ENCODE data around the gene CELF1.

The CELF1 gene

DNA sequence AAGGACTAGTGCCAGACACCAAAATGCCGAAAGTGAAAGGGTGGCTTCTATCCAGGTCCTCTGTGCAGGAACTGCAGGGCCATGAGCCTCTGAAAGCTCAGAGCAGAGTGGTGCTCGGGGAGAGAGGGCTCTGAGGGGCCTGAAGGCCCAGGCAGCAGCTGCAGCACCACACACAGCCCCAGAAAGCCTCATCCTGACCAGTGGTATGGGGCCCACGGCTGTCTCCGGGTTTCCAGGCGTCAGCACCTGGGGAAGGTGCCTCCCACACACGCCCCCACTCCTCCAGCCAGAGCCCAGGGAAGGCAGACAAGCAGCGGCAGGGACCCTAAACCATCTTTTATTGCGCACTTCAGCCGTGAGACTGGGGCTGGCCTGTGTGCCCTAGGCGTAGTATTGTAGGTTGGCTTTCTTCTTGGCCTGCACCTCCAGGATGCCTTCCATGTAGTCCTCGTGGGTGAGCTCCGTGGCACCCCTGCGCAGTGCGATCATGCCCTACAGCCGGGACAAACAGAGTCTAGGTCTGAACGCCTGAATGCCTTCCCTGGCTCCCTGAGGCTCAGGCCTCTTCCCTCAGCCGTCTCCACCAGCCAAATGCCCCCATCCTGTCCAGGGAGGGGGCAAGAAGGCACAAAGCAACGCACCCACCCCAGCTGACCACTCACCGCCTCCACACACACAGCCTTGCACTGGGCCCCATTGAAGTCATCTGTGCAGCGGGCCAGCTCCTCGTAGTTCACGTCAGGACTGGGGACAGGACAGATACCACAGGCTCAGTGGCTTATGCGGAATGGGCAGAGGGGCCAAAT, 134.3 kb downstream of the CELF1 start:
- Histone ChIP-seq H4K20me1 (ENCODE audit: insufficient read depth, low read length) (no peaks in the 10 kb centered on the region), H2AFZ (ENCODE audit: low read length) (no peak overlapping the region), H3F3A (ENCODE audit: insufficient read depth, low read length) (no peaks in the 10 kb centered on the region), H3K27ac (ENCODE audit: low read depth, low read length, poor library complexity, severe bottlenecking) (no peak overlapping the region), H3K9me2 (ENCODE audit: low read depth, low read length) (no peaks in the 10 kb centered on the region), H3K4me3 (ENCODE audit: low read depth, low read length, poor library complexity, severe bottlenecking) (no peak overlapping the region), H3K36me3 (ENCODE audit: insufficient read depth, low read length) (peaks cover 77% of the 10 kb centered on the region), H3K9ac (ENCODE audit: low read length) (no peak overlapping the region), H3K79me2 (ENCODE audit: insufficient read depth, low read length) (no peaks in the 10 kb centered on the region), H3K4me2 (ENCODE audit: low read length) (no peak overlapping the region), H3K27me3 (ENCODE audit: insufficient read depth, low read length) (no peaks in the 10 kb centered on the region), H3K4me1 (ENCODE audit: insufficient read depth, low read length, severe bottlenecking) (peaks cover 16% of the 10 kb centered on the region), H3K9me3 (ENCODE audit: low read length) (no peaks in the 10 kb centered on the region)
- TF ChIP-seq EZH2 (IDR thresholded peaks at IDR 0.05; ENCODE audit: borderline replicate concordance, low read length), result no peak

DNA sequence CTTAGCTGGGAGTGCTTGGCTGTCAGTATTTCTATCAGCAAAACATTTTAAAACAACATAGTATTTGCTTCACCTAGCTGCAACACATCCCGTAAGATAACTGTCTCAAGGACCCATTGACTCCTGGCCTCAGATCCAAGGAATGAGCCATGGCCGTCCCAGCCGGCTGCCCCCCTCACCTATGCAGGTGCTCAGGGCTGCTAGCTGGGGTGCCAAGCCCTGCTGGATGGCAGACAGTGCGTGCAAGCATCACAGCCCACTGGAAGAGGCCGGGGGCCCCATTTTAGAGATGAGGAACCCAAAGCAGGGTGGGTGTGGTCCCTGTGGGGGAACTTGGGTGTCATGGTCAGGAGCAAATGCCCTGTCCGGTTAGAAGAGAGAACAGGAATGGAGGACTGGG, 135.2 kb downstream of the CELF1 start:
- no peak for TF ChIP-seq EZH2 (IDR thresholded peaks at IDR 0.05; ENCODE audit: borderline replicate concordance, low read length)
- TF ChIP-seq, protein P1, sequence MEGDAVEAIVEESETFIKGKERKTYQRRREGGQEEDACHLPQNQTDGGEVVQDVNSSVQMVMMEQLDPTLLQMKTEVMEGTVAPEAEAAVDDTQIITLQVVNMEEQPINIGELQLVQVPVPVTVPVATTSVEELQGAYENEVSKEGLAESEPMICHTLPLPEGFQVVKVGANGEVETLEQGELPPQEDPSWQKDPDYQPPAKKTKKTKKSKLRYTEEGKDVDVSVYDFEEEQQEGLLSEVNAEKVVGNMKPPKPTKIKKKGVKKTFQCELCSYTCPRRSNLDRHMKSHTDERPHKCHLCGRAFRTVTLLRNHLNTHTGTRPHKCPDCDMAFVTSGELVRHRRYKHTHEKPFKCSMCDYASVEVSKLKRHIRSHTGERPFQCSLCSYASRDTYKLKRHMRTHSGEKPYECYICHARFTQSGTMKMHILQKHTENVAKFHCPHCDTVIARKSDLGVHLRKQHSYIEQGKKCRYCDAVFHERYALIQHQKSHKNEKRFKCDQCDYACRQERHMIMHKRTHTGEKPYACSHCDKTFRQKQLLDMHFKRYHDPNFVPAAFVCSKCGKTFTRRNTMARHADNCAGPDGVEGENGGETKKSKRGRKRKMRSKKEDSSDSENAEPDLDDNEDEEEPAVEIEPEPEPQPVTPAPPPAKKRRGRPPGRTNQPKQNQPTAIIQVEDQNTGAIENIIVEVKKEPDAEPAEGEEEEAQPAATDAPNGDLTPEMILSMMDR (IDR thresholded peaks at IDR 0.05; ENCODE audit: low read length), result no peak
- Histone ChIP-seq H4K20me1 (ENCODE audit: insufficient read depth, low read length) (no peaks in the 10 kb centered on the region), H3K27me3 (ENCODE audit: insufficient read depth, low read length) (no peaks in the 10 kb centered on the region), H3K9me2 (ENCODE audit: low read depth, low read length) (no peaks in the 10 kb centered on the region), H3K4me2 (ENCODE audit: low read length) (no peak overlapping the region), H3F3A (ENCODE audit: insufficient read depth, low read length) (no peaks in the 10 kb centered on the region), H3K4me3 (ENCODE audit: low read depth, low read length, poor library complexity, severe bottlenecking) (no peak overlapping the region), H3K36me3 (ENCODE audit: insufficient read depth, low read length) (peaks cover 67% of the 10 kb centered on the region), H3K9me3 (ENCODE audit: low read length) (no peaks in the 10 kb centered on the region), H3K27ac (ENCODE audit: low read depth, low read length, poor library complexity, severe bottlenecking) (no peak overlapping the region), H2AFZ (ENCODE audit: low read length) (no peak overlapping the region), H3K4me1 (ENCODE audit: insufficient read depth, low read length, severe bottlenecking) (peaks cover 16% of the 10 kb centered on the region), H3K79me2 (ENCODE audit: insufficient read depth, low read length) (no peaks in the 10 kb centered on the region), H3K9ac (ENCODE audit: low read length) (no peak overlapping the region)

DNA sequence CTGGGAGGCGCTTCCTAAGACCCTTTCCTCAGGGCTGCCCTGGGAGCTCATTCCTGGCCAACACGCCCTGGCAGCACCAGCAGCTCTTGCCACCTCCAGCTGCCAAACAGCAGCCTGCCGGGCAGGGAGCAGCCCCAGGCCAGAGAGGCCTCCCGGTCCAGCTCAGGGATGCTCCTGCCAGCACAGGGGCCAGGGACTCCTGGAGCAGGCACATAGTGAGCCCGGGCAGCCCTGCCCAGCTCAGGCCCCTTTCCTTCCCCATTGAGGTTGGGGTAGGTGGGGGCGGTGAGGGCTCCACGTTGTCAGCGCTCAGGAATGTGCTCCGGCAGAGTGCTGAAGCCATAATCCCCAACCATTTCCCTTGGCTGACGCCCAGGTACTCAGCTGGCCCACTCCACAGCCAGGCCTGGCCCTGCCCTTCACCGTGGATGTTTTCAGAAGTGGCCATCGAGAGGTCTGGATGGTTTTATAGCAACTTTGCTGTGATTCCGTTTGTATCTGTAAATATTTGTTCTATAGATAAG, 136.9 kb downstream of the CELF1 start:
- no peaks in the 10 kb centered on the region for H3F3A ChIP-seq (ENCODE audit: insufficient read depth, low read length)
- no peaks in the 10 kb centered on the region for H3K79me2 ChIP-seq (ENCODE audit: insufficient read depth, low read length)
- peaks cover 16% of the 10 kb centered on the region for H3K4me1 ChIP-seq (ENCODE audit: insufficient read depth, low read length, severe bottlenecking)
- H3K36me3 ChIP-seq (ENCODE audit: insufficient read depth, low read length), result peaks cover 51% of the 10 kb centered on the region
- no peak overlapping the region for H3K4me2 ChIP-seq (ENCODE audit: low read length)
- no peaks in the 10 kb centered on the region for H3K27me3 ChIP-seq (ENCODE audit: insufficient read depth, low read length)
- no peaks in the 10 kb centered on the region for H3K9me3 ChIP-seq (ENCODE audit: low read length)
- H3K9ac ChIP-seq (ENCODE audit: low read length), result no peak overlapping the region
- H3K9me2 ChIP-seq (ENCODE audit: low read depth, low read length), result no peaks in the 10 kb centered on the region
- H3K27ac ChIP-seq (ENCODE audit: low read depth, low read length, poor library complexity, severe bottlenecking), result peak overlapping the region; percentile 10
- H3K4me3 ChIP-seq (ENCODE audit: low read depth, low read length, poor library complexity, severe bottlenecking), result no peak overlapping the region
- TF ChIP-seq, protein P1 (IDR thresholded peaks at IDR 0.05; ENCODE audit: low read length), result no peak
- no peak for TF ChIP-seq EZH2 (IDR thresholded peaks at IDR 0.05; ENCODE audit: borderline replicate concordance, low read length)
- no peaks in the 10 kb centered on the region for H4K20me1 ChIP-seq (ENCODE audit: insufficient read depth, low read length)
- H2AFZ ChIP-seq (ENCODE audit: low read length), result no peak overlapping the region
